H1 (cell line): ENCODE results near the gene KIF26B.

Source experiments
- CREB1 ChIP-seq: IDR thresholded peaks from 2 replicates; pipeline ENCODE4 v1.6.1; 2012; ENCODE audit warnings: inconsistent platforms
- PHF8 ChIP-seq: fragments of 200-600 bp; sonication (generic); conservative IDR thresholded peaks from 2 replicates; pipeline ENCODE4 v1.7.1; 2012; ENCODE audit warnings: low read depth, mild to moderate bottlenecking, inconsistent platforms, low read length, moderate library complexity
- SIN3A ChIP-seq, 2 experiments: IDR thresholded peaks in 1 of 2; conservative IDR thresholded peaks in 1 of 2; 2 replicates each; pipeline ENCODE4 v1.6.1; 2011 to 2012; ENCODE audit warnings: low read length in 2 of 2, improper control_type of control experiment in 1 of 2, low read depth in 1 of 2, mild to moderate bottlenecking in 1 of 2
- TF ChIP-seq, protein P1 (sequence below): IDR thresholded peaks from 2 replicates; pipeline ENCODE4 v1.6.1; 2011; ENCODE audit warnings: low read length, improper control_type of control experiment

DNA sequence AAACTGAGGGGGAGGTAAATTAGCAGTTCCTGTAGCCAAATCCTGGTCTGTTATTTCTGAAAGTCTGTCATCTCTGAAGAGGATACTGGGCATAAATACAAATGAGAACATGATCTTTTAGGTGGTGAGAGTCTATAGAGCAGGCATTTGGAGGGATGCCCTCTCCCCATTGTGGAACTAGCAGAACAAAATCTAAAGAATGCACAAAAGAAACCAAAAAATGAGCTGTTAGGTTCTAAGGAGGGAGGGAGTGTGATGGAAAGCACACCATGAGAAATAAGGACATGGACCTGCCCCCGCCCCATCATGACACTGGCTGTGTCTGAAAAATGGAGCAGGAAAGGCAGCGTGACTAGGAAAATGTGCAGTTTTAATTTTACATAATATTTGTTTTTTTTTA, 262.0 kb downstream of the KIF26B start:
- TF ChIP-seq, protein P1, sequence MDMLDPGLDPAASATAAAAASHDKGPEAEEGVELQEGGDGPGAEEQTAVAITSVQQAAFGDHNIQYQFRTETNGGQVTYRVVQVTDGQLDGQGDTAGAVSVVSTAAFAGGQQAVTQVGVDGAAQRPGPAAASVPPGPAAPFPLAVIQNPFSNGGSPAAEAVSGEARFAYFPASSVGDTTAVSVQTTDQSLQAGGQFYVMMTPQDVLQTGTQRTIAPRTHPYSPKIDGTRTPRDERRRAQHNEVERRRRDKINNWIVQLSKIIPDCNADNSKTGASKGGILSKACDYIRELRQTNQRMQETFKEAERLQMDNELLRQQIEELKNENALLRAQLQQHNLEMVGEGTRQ = no peak
- TF ChIP-seq CREB1 = no peak
- no peak for TF ChIP-seq SIN3A (conservative IDR thresholded peaks at IDR 0.05 in 1 of 2, IDR thresholded peaks at IDR 0.05 in 1 of 2; ENCODE audit: low read depth in 1 of 2, low read length in 2 of 2)
- TF ChIP-seq PHF8 = no peak
